Ishikawa (cell line): ENCODE data around the gene FAM168A.

ENCODE experiments used
- CEBPB ChIP-seq: IDR thresholded peaks from 2 replicates; pipeline ENCODE4 v1.6.1; 2012
- CREB1 ChIP-seq: IDR thresholded peaks from 2 replicates; pipeline ENCODE4 v1.6.1; 2012; ENCODE audit warnings: low read depth
- EGR1 ChIP-seq: IDR thresholded peaks from 2 replicates; pipeline ENCODE4 v1.6.1; 2012
- EP300 ChIP-seq: IDR thresholded peaks from 2 replicates; pipeline ENCODE4 v1.6.1; 2012; ENCODE audit warnings: borderline replicate concordance
- FOXM1 ChIP-seq: IDR thresholded peaks from 2 replicates; pipeline ENCODE4 v1.6.1; 2012; ENCODE audit warnings: low read depth, borderline replicate concordance
- NFIC ChIP-seq: IDR thresholded peaks from 2 replicates; pipeline ENCODE4 v1.6.1; 2012
- RAD21 ChIP-seq: IDR thresholded peaks from 2 replicates; pipeline ENCODE4 v1.6.1; 2012; ENCODE audit warnings: low read depth
- TAF1 ChIP-seq: IDR thresholded peaks from 2 replicates; pipeline ENCODE4 v1.6.1; 2012; ENCODE audit warnings: low read depth, mild to moderate bottlenecking
- TCF12 ChIP-seq: IDR thresholded peaks from 2 replicates; pipeline ENCODE4 v1.6.1; 2012; ENCODE audit warnings: low read depth
- TEAD4 ChIP-seq: IDR thresholded peaks from 2 replicates; pipeline ENCODE4 v1.6.1; 2012
- YY1 ChIP-seq: IDR thresholded peaks from 2 replicates; pipeline ENCODE4 v1.6.1; 2012; ENCODE audit warnings: low read depth
- ZBTB7A ChIP-seq: IDR thresholded peaks from 2 replicates; pipeline ENCODE4 v1.6.1; 2012; ENCODE audit warnings: low read depth
- TF ChIP-seq, protein P1 (sequence below): IDR thresholded peaks from 2 replicates; pipeline ENCODE4 v1.6.1; 2012; ENCODE audit warnings: low read depth, mild to moderate bottlenecking
- TF ChIP-seq, protein P2 (sequence below): IDR thresholded peaks from 2 replicates; pipeline ENCODE4 v1.6.1; 2012
- TF ChIP-seq, protein P3 (sequence below): IDR thresholded peaks from 2 replicates; pipeline ENCODE4 v1.6.1; 2012

FAM168A gene

DNA sequence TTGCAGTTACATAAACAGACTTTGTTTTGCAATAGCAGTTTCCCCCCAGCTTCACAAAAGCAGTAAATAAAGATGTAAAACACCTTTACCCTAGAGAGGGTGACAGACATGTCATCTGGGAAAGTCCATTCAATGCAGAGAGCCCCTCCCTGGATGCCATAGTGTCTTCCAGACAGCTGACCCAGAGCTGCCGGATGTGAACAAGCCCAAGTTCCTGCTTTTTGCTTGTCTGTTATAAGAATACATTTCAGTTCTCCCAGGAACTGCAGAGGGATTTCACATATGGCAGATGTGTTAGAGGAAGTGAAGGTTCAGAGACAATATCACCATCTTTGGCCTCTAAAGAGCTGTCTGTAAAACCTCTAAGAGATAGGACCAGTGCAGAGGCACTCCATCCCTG lies 172.8 kb downstream of the FAM168A start:
- TF ChIP-seq, protein P1, sequence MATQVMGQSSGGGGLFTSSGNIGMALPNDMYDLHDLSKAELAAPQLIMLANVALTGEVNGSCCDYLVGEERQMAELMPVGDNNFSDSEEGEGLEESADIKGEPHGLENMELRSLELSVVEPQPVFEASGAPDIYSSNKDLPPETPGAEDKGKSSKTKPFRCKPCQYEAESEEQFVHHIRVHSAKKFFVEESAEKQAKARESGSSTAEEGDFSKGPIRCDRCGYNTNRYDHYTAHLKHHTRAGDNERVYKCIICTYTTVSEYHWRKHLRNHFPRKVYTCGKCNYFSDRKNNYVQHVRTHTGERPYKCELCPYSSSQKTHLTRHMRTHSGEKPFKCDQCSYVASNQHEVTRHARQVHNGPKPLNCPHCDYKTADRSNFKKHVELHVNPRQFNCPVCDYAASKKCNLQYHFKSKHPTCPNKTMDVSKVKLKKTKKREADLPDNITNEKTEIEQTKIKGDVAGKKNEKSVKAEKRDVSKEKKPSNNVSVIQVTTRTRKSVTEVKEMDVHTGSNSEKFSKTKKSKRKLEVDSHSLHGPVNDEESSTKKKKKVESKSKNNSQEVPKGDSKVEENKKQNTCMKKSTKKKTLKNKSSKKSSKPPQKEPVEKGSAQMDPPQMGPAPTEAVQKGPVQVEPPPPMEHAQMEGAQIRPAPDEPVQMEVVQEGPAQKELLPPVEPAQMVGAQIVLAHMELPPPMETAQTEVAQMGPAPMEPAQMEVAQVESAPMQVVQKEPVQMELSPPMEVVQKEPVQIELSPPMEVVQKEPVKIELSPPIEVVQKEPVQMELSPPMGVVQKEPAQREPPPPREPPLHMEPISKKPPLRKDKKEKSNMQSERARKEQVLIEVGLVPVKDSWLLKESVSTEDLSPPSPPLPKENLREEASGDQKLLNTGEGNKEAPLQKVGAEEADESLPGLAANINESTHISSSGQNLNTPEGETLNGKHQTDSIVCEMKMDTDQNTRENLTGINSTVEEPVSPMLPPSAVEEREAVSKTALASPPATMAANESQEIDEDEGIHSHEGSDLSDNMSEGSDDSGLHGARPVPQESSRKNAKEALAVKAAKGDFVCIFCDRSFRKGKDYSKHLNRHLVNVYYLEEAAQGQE, result no peak
- TF ChIP-seq CREB1 (no peak), RAD21 (no peak), TCF12 (no peak), TAF1 (no peak), YY1 (no peak), EGR1 (no peak), NFIC (no peak), FOXM1 (no peak), TEAD4 (no peak)
- TF ChIP-seq, protein P2, sequence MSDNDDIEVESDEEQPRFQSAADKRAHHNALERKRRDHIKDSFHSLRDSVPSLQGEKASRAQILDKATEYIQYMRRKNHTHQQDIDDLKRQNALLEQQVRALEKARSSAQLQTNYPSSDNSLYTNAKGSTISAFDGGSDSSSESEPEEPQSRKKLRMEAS, result no peak
- TF ChIP-seq, protein P3, sequence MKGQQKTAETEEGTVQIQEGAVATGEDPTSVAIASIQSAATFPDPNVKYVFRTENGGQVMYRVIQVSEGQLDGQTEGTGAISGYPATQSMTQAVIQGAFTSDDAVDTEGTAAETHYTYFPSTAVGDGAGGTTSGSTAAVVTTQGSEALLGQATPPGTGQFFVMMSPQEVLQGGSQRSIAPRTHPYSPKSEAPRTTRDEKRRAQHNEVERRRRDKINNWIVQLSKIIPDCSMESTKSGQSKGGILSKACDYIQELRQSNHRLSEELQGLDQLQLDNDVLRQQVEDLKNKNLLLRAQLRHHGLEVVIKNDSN, result no peak

DNA sequence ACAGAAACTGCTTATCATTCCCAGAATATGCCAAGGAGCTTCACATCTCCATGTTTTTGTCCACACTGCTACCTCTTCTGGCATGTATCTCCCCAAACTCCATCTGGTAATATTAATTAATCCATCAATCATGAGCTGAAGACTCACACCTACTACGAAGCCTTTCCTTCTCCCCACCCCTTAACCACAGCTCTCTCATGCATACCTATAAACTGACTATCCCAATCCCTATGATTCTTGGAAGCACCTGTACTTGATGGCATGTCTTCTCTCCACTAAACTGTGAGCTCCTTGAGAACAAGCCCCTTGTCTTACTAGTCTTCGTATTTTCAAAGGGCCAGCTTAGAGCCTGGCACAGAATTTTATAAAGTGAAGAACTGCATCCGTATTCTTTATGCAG lies 174.4 kb downstream of the FAM168A start:
- TF ChIP-seq, protein P2, result no peak

DNA sequence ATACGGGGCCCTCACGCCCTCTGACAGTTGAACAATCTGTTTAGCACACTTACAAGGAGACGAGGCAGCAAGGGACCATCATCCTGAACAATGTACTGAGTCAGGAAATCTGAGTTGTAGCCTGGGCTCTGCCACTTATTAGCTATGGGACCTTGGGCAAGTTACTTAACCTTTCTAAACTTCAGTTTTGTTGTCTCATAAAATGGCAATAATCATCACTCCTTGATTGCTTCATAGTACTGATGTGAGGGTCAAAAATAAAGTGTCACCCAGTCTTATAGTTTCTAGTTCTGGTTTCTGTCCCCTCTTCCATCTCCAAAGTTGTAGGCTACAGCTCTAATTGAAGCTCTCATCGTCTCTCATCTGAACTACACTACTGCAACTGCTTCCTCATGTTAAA lies 175.0 kb downstream of the FAM168A start:
- no peak for TF ChIP-seq EGR1
- no peak for TF ChIP-seq TEAD4
- no peak for TF ChIP-seq ZBTB7A
- TF ChIP-seq RAD21, result no peak
- TF ChIP-seq FOXM1, result no peak
- no peak for TF ChIP-seq TCF12
- TF ChIP-seq TAF1, result no peak
- no peak for TF ChIP-seq EP300
- no peak for TF ChIP-seq CEBPB
- TF ChIP-seq, protein P3, result no peak
- TF ChIP-seq, protein P2, result no peak
- no peak for TF ChIP-seq YY1

DNA sequence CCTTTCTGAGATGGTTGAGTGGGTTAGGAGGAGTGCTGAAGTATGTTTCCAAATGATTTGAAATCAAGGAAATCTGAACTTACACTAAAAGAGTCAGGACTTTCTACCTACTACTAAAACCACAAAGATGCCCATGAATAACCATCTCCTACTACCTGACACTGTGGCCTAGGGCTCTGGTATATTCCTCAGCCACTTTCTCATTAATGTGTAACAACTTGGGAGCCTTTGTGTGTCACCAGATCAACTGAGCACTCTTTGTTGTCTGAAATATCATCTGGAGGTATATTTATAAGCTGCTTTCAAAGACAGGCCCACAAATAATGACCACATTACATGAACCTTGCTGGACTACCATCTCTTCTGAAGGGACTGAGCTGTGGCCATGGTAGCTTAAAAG lies 177.8 kb downstream of the FAM168A start:
- TF ChIP-seq YY1 (no peak), CEBPB (no peak), TCF12 (no peak), CREB1 (no peak), TAF1 (no peak), TEAD4 (no peak), EP300 (no peak), ZBTB7A (no peak), FOXM1 (no peak), RAD21 (no peak), NFIC (no peak), EGR1 (no peak)
- TF ChIP-seq, protein P3, result no peak
- TF ChIP-seq, protein P1, result no peak
- TF ChIP-seq, protein P2, result no peak

DNA sequence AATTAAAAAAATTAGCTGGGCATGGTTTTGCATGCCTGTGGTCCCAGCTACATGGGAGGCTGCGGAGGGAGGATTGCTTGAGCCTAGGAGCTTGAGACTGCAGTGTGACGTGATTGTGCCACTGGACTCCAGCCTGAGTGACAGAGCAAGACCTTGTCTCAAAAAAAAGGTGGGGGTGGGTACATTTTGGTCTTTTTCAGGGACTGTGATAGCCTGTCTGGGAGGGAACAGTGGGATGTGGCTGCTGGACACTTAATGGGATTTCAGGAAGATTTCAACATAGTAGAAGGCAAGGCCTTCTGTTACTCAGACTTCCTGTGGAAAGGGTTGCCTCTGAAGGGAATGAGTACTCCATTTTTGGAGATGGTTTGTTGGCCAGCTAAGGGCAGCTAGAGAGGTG lies 181.1 kb downstream of the FAM168A start:
- TF ChIP-seq ZBTB7A, result no peak
- TF ChIP-seq, protein P2, result no peak
- TF ChIP-seq CREB1, result no peak
- TF ChIP-seq RAD21, result no peak
- no peak for TF ChIP-seq EGR1
- TF ChIP-seq TCF12, result no peak
- TF ChIP-seq, protein P1, result no peak
- TF ChIP-seq YY1, result no peak
- no peak for TF ChIP-seq FOXM1
- TF ChIP-seq TEAD4, result no peak
- TF ChIP-seq EP300, result no peak
- TF ChIP-seq TAF1, result no peak
- no peak for TF ChIP-seq NFIC
